Natural killer cell treated with Interleukin-12 subunit alpha and Interleukin-12 subunit beta and Interleukin-15 and Interleukin-18, amount 100 ng/mL, for 72 hours (primary cell): Measurements from ENCODE around the gene AP3S1. TPM values are rescaled to one million over a fixed set of nuclear protein-coding genes. Genes with fewer than 3 reads are reported as not detected.

Experiments
- ATAC-seq, 2 donors: fragments of 150-1000 bp; cut with Tn5 transposase in 1 of 2; sonication (Bioruptor Pico), chemical (Tn5 transposase) in 1 of 2; 2 replicates each; pipeline ENCODE4 v1.10.0; 2021
- DNase-seq: peaks from one replicate; pipeline ENCODE4 v3.0.0; 2022; ENCODE audit warnings: low spot score
- H3K27ac Mint-ChIP-seq, 2 donors: 1 replicate in 1 of 2; 2 replicates in 1 of 2; pipeline ENCODE4 v1.8.0; 2022; ENCODE audit warnings: mixed read lengths in 2 of 2, mild to moderate bottlenecking in 1 of 2, moderate library complexity in 1 of 2
- H3K27me3 Mint-ChIP-seq, 2 donors: 1 replicate in 1 of 2; 2 replicates in 1 of 2; pipeline ENCODE4 v1.8.0; 2022; ENCODE audit warnings: mixed read lengths in 2 of 2
- H3K36me3 Mint-ChIP-seq: one replicate; pipeline ENCODE4 v1.8.0; 2022; ENCODE audit warnings: mixed read lengths
- H3K4me1 Mint-ChIP-seq, 2 donors: 1 replicate in 1 of 2; 2 replicates in 1 of 2; pipeline ENCODE4 v1.8.0; 2022; ENCODE audit warnings: low read depth in 2 of 2, mixed read lengths in 2 of 2, mild to moderate bottlenecking in 1 of 2
- H3K4me3 Mint-ChIP-seq: one replicate; pipeline ENCODE4 v1.8.0; 2022; ENCODE audit warnings: mixed read lengths
- H3K9me3 Mint-ChIP-seq: 2 replicates; pipeline ENCODE4 v1.8.0; 2022; ENCODE audit warnings: mixed read lengths
- total RNA-seq, 2 donors: library from RNA; stranded (reverse); gene quantifications; one replicate each; pipeline ENCODE4 v1.2.3, GENCODE V29; 2022

AP3S1 gene
- total RNA-seq, 2 donors from 2014 or later = 35.8 to 56.4 TPM

- no peaks in the 10 kb centered on the region for H3K9me3 Mint-ChIP-seq
- ATAC-seq = no peak
- peaks cover 9 to 12% of the 10 kb centered on the region in 2 donors for H3K27me3 Mint-ChIP-seq
- DNase-seq = no peak
- no peaks in the 10 kb centered on the region for H3K4me1 Mint-ChIP-seq
- H3K36me3 Mint-ChIP-seq = no peaks in the 10 kb centered on the region
- no peak overlapping the region for H3K4me3 Mint-ChIP-seq
- H3K27ac Mint-ChIP-seq = no peak overlapping the region
These were observed 104.9 kb downstream of the AP3S1 start for GRCh38 chr5:115946655-115947054.

DNA sequence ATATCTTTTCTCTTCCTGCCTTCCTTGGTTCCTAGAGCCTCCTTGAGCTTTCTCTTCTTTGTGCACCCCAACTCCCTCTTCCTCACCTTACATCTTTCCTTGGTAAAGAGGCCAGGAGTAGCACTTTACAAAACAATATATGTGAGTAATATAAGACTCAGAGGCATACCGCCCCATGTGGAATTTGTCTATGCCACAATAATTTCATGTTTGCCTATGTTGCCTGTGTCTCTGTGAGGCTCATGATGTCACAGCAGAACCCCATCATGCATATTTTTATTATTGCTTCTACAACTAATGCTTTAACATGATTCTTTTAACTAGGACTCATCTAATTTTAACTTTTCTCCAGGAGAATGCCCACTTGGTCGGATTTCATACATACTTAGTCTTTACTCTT, 105.5 kb downstream of the AP3S1 start:
- no peaks in the 10 kb centered on the region for H3K9me3 Mint-ChIP-seq
- no peak for DNase-seq
- H3K36me3 Mint-ChIP-seq = no peaks in the 10 kb centered on the region
- H3K27me3 Mint-ChIP-seq = peaks cover 13 to 18% of the 10 kb centered on the region in 2 donors
- H3K27ac Mint-ChIP-seq = no peak overlapping the region
- no peak for ATAC-seq
- H3K4me1 Mint-ChIP-seq = no peaks in the 10 kb centered on the region
- H3K4me3 Mint-ChIP-seq = no peak overlapping the region

- no peak overlapping the region for H3K4me3 Mint-ChIP-seq
- H3K27me3 Mint-ChIP-seq = peaks cover 15 to 23% of the 10 kb centered on the region in 2 donors
- H3K9me3 Mint-ChIP-seq = no peaks in the 10 kb centered on the region
These were observed 106.4 kb downstream of the AP3S1 start for GRCh38 chr5:115948091-115948534.

DNA sequence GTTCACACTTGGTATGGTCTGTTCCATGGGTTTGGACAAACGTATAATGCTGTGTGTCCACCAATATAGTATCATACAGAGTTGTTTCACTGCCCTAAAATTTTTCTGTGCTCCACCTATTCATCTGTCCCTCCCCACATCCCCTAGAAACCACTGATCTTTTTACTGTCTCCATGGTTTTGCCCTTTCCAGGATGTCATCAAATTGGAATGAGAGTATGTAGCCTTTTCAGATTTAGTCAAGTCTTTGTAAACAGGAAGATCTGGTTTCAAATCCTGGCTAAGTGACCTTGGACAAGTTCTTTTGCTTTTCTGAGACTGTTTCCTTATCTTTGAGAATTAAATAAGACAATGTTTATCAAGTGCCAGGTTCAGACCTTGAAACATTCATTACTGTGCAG, 107.4 kb downstream of the AP3S1 start:
- H3K4me1 Mint-ChIP-seq = no peaks in the 10 kb centered on the region
- H3K27ac Mint-ChIP-seq = no peak overlapping the region
- no peaks in the 10 kb centered on the region for H3K36me3 Mint-ChIP-seq
- no peaks in the 10 kb centered on the region for H3K9me3 Mint-ChIP-seq
- no peak overlapping the region for H3K4me3 Mint-ChIP-seq
- DNase-seq = no peak
- peaks cover 15 to 17% of the 10 kb centered on the region in 2 donors for H3K27me3 Mint-ChIP-seq
- ATAC-seq = no peak

More at GRCh38 chr5:115948091-115948534, 106.4 kb downstream of the AP3S1 start:
- Mint-ChIP-seq H3K27ac (no peak overlapping the region), H3K36me3 (no peaks in the 10 kb centered on the region), H3K4me1 (no peaks in the 10 kb centered on the region)
- no peak for DNase-seq
- ATAC-seq = no peak

GRCh38 chr5:115952588-115952987, 110.9 kb downstream of the AP3S1 start:
- Mint-ChIP-seq H3K4me3 (no peak overlapping the region), H3K27me3 (peaks cover 13 to 17% of the 10 kb centered on the region in 2 donors), H3K36me3 (no peaks in the 10 kb centered on the region), H3K4me1 (no peaks in the 10 kb centered on the region), H3K27ac (no peak overlapping the region), H3K9me3 (no peaks in the 10 kb centered on the region)
- ATAC-seq (no peak), DNase-seq (no peak)

- no peaks in the 10 kb centered on the region for H3K4me1 Mint-ChIP-seq
- no peaks in the 10 kb centered on the region for H3K9me3 Mint-ChIP-seq
- no peaks in the 10 kb centered on the region for H3K36me3 Mint-ChIP-seq
- no peak overlapping the region for H3K4me3 Mint-ChIP-seq
- ATAC-seq (no peak), DNase-seq (no peak)
- no peak overlapping the region for H3K27ac Mint-ChIP-seq
- peaks cover 13 to 22% of the 10 kb centered on the region in 2 donors for H3K27me3 Mint-ChIP-seq
These were observed 112.4 kb downstream of the AP3S1 start for GRCh38 chr5:115954144-115954543.

DNA sequence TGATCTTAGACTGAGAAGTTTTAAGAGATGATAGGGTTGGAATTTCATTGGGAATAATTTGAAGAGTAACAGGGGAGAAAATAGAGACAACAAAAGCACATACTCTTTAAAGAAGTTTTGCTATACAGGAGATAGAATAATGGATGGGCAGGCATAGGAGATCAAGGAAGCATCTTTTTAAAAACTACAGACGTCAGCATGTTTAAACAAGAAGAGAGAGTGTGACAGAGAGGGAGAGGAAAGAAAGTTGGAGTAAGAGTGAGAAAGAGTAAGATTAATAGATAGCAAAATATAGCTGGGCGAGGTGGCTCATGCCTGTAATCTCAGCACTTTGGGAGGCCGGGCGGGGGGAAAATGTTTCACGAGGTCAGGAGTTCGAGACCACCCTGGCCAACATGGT, 115.2 kb downstream of the AP3S1 start:
- Mint-ChIP-seq H3K4me1 (no peaks in the 10 kb centered on the region), H3K9me3 (no peaks in the 10 kb centered on the region), H3K27ac (no peak overlapping the region), H3K27me3 (peaks cover 19 to 23% of the 10 kb centered on the region in 2 donors), H3K4me3 (no peak overlapping the region), H3K36me3 (no peaks in the 10 kb centered on the region)
- DNase-seq (no peak), ATAC-seq (no peak)

GRCh38 chr5:115961381-115962238, 119.9 kb downstream of the AP3S1 start:
- H3K36me3 Mint-ChIP-seq = no peaks in the 10 kb centered on the region
- no peaks in the 10 kb centered on the region for H3K9me3 Mint-ChIP-seq
- DNase-seq (no peak), ATAC-seq (no peak)
- peaks cover 0 to 2% of the 10 kb centered on the region in 2 donors for H3K4me1 Mint-ChIP-seq
- no peak overlapping the region for H3K4me3 Mint-ChIP-seq
- peaks cover 31 to 46% of the 10 kb centered on the region in 2 donors for H3K27me3 Mint-ChIP-seq
- H3K27ac Mint-ChIP-seq = no peak overlapping the region

DNA sequence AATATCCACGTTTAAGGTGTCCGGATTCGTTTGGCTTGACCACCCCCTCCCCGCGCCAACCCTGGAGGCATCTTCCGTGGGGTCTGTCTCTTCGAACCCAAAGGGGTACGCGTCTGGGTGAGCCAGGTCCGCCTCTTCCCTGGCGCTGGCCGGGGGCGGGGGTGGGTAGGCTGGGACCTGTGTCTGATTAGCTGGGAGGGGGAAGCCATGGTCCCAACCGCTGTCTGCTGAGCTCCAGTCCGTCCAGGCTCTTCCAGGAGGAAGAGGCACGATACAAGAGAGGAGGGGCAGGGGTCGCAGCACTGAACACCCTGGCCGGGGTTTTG, 120.5 kb downstream of the AP3S1 start, which contains the start of gene LVRN:
Gene LVRN, plus strand, starts transcription at position 237 of the 326 bp plus-strand sequence. CDS start 143 bp downstream, outside the sequence.
- peaks cover 32 to 48% of the 10 kb centered on the region in 2 donors for H3K27me3 Mint-ChIP-seq
- peaks cover 0 to 2% of the 10 kb centered on the region in 2 donors for H3K4me1 Mint-ChIP-seq
- no peak within 1 kb of the TSS for H3K4me3 Mint-ChIP-seq
- DNase-seq (no peak), ATAC-seq (peak in 1 of 2 donors; percentile 43)
- no peaks in the 10 kb centered on the region for H3K36me3 Mint-ChIP-seq
- H3K9me3 Mint-ChIP-seq = no peaks in the 10 kb centered on the region
- H3K27ac Mint-ChIP-seq = no peak within 1 kb of the TSS

- Mint-ChIP-seq H3K27ac (no peak overlapping the region), H3K4me1 (peaks cover 0 to 2% of the 10 kb centered on the region in 2 donors), H3K9me3 (no peaks in the 10 kb centered on the region), H3K4me3 (no peak overlapping the region), H3K36me3 (no peaks in the 10 kb centered on the region), H3K27me3 (peaks cover 34 to 51% of the 10 kb centered on the region in 2 donors)
- ATAC-seq (peak; percentile 57 to 71), DNase-seq (no peak)
These were observed 121.0 kb downstream of the AP3S1 start for GRCh38 chr5:115962565-115963402.

DNA sequence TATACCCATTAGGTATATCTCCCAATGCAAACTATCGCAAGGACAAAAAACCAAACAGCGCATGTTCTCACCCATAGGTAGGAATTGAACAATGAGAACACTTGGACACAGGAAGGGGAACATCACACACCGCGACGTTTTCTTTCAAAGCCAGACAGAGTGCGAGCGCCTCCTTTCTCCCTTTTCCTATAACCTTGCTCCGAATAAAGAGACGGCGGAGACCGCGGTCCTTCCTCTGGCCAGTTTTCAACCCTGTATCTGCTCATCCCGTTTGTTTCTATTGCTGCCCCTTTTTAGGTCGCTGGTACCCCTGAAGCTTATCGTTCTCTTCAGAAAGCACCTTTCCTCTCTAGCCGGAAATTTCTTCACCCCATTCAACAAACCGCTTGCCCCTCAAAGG, 121.8 kb downstream of the AP3S1 start:
- H3K27me3 Mint-ChIP-seq = peaks cover 36 to 59% of the 10 kb centered on the region in 2 donors

More for the DNA sequence above, 121.8 kb downstream of the AP3S1 start:
- Mint-ChIP-seq H3K4me3 (peak overlapping the region; percentile 31), H3K4me1 (peaks cover 0 to 2% of the 10 kb centered on the region in 2 donors), H3K27ac (no peak overlapping the region), H3K36me3 (no peaks in the 10 kb centered on the region), H3K9me3 (no peaks in the 10 kb centered on the region)
- no peak for ATAC-seq
- no peak for DNase-seq
